Endothelial cell of umbilical vein (primary cell): ENCODE results near the gene TLCD3B. TPM values are rescaled to one million over a fixed set of nuclear protein-coding genes. Genes with fewer than 3 reads are reported as not detected.

ENCODE experiments used
- BruUV-seq: library from RNA; stranded (reverse); fragments of 400-500 nt; replicated peaks from 2 replicates; lab custom pipeline; 2021; lab: Mats Ljungman, UMichigan
- CTCF ChIA-PET: fragments of 300-600, 350-600 bp; sonication (Branson Sonifier 250); formaldehyde crosslinking; loops from one replicate; lab custom pipeline; 2021; ENCODE audit warnings: antibody characterized with exemption, inconsistent platforms; lab: Charles Lee
- POLR2A ChIA-PET: fragments of 300-600, 350-600 bp; sonication (Branson Sonifier 250); formaldehyde crosslinking; loops from one replicate; lab custom pipeline; 2021; ENCODE audit warnings: antibody characterized with exemption, inconsistent platforms; lab: Charles Lee
- DNase-seq: peaks from one replicate; pipeline ENCODE4 v3.0.0-alpha.2; 2011; ENCODE audit warnings: low read depth, low spot score
- FAIRE-seq: peaks from 2 replicates; lab custom pipeline; 2011; peaks lifted over from hg19 to GRCh38; lab: Jason Lieb, UNC
- H2AFZ ChIP-seq: 2 replicates; pipeline ENCODE4 v1.6.0; 2012; ENCODE audit warnings: low read depth, low read length, control low read depth, inconsistent platforms
- H3K27ac ChIP-seq: 2 replicates; pipeline ENCODE4 v1.5.1; 2011; ENCODE audit warnings: low read depth, mild to moderate bottlenecking, control low read depth, low read length, moderate library complexity; ENCODE audit not compliant: insufficient read depth
- H3K27me3 ChIP-seq, 2 experiments: 2 replicates each; pipeline versions ENCODE4 v1.6.0 to v1.6.1; 2011; ENCODE audit warnings: low read length in 2 of 2, mixed read lengths in 1 of 2; ENCODE audit not compliant: control insufficient read depth in 2 of 2, insufficient read depth in 2 of 2
- H3K36me3 ChIP-seq, 2 experiments: 2 replicates in 1 of 2; 3 replicates in 1 of 2; pipeline ENCODE4 v1.5.1; 2011; ENCODE audit warnings: low read length in 2 of 2, mild to moderate bottlenecking in 1 of 2, moderate library complexity in 1 of 2; ENCODE audit not compliant: control insufficient read depth in 2 of 2, insufficient read depth in 2 of 2; ENCODE audit errors: extremely low read depth in 1 of 2
- H3K4me1 ChIP-seq: 3 replicates; pipeline ENCODE4 v1.5.1; 2011; ENCODE audit warnings: mild to moderate bottlenecking, low read length; ENCODE audit not compliant: control insufficient read depth, insufficient read depth; ENCODE audit errors: extremely low read depth
- H3K4me2 ChIP-seq: 2 replicates; pipeline ENCODE4 v1.6.1; 2011; ENCODE audit warnings: low read length, control low read depth, mixed read lengths; ENCODE audit not compliant: insufficient read depth
- H3K4me3 ChIP-seq, 3 experiments: fragments of 200-600 bp in 1 of 3; sonication (generic), shearing (Covaris generic) in 1 of 3; replicated peaks in 1 of 3; 2 replicates each; pipeline ENCODE4 v1.5.1; 2011 to 2016; ENCODE audit warnings: control low read depth in 3 of 3, low read length in 3 of 3, mild to moderate bottlenecking in 2 of 3, inconsistent platforms in 1 of 3, low read depth in 1 of 3, moderate library complexity in 1 of 3; ENCODE audit not compliant: insufficient read depth in 1 of 3
- H3K79me2 ChIP-seq: 2 replicates; pipeline ENCODE4 v1.6.0; 2012; ENCODE audit warnings: low read length, inconsistent platforms; ENCODE audit not compliant: control insufficient read depth, insufficient read depth
- H3K9ac ChIP-seq: replicated peaks from 2 replicates; pipeline ENCODE3; 2011; ENCODE audit warnings: low read length, control low read depth; ENCODE audit not compliant: insufficient read depth; ENCODE audit errors: extremely low read depth
- H3K9me1 ChIP-seq: replicated peaks from 3 replicates; pipeline ENCODE4 v1.6.0; 2011; ENCODE audit warnings: mild to moderate bottlenecking, low read length; ENCODE audit not compliant: control insufficient read depth, insufficient read depth; ENCODE audit errors: extremely low read depth
- H3K9me3 ChIP-seq: replicated peaks from 2 replicates; pipeline ENCODE4 v1.5.1; 2012; ENCODE audit warnings: low read length, inconsistent platforms; ENCODE audit not compliant: control insufficient read depth, insufficient read depth
- H4K20me1 ChIP-seq: replicated peaks from 2 replicates; pipeline ENCODE3; 2011; ENCODE audit warnings: mild to moderate bottlenecking, low read length; ENCODE audit not compliant: control insufficient read depth, insufficient read depth; ENCODE audit errors: extremely low read depth
- EZH2 ChIP-seq: IDR thresholded peaks from 2 replicates; pipeline ENCODE4 v1.6.1; 2012; ENCODE audit warnings: borderline replicate concordance, low read depth, mild to moderate bottlenecking, moderate library complexity, low read length, inconsistent platforms; ENCODE audit not compliant: severe bottlenecking
- FOS ChIP-seq: IDR thresholded peaks from 2 replicates; pipeline ENCODE4 v1.6.1; 2011; ENCODE audit warnings: mild to moderate bottlenecking, low read length, moderate library complexity, borderline replicate concordance; ENCODE audit not compliant: insufficient read depth
- GATA2 ChIP-seq: IDR thresholded peaks from 2 replicates; pipeline ENCODE4 v1.7.0; 2011; ENCODE audit warnings: low read depth, mild to moderate bottlenecking, moderate library complexity, mixed read lengths, low read length; ENCODE audit not compliant: insufficient read length, insufficient read depth
- JUN ChIP-seq: IDR thresholded peaks from 2 replicates; pipeline ENCODE4 v1.6.1; 2011; ENCODE audit warnings: borderline replicate concordance, low read depth; ENCODE audit not compliant: insufficient read length, insufficient read depth
- MYC ChIP-seq: IDR thresholded peaks from one replicate; pipeline ENCODE4 v1.6.1; 2011; ENCODE audit warnings: mild to moderate bottlenecking, low read depth, low read length
- POLR2A ChIP-seq: IDR thresholded peaks from 2 replicates; pipeline ENCODE4 v1.6.1; 2012; ENCODE audit warnings: low read depth, mild to moderate bottlenecking, control low read depth, low read length
- POLR2AphosphoS5 ChIP-seq: IDR thresholded peaks from 2 replicates; pipeline ENCODE4 v1.6.1; 2012; ENCODE audit warnings: low read depth, mild to moderate bottlenecking, control low read depth, low read length, moderate library complexity; ENCODE audit not compliant: insufficient read depth
- dilution Hi-C: fragments of 300-500 bp; cut with MboI; formaldehyde crosslinking; loops from one replicate; pipeline ENCODE4 v1.15.0; 2019; ENCODE audit warnings: low sequenced_read_pairs; ENCODE audit not compliant: extremely low pct_ligation_motif_present
- intact Hi-C: fragments of 100-400 bp; cut with micrococcal nuclease; formaldehyde crosslinking; loops from one replicate; pipeline ENCODE4 v1.10.0; 2022
- polyA plus RNA-seq, 4 experiments: library from polyadenylated mRNA; depleted of rRNA in 3 of 4; stranded (reverse) in 3 of 4; unstranded in 1 of 4; fragments of >200 nt; gene quantifications; 2 replicates each; pipeline versions ENCODE4 v1.2.1 to v1.2.3, GENCODE V29; 2011 to 2012; ENCODE audit warnings: missing spikeins in 1 of 4
- total RNA-seq: library from RNA; stranded (reverse); gene quantifications from 2 replicates; pipeline ENCODE4 v1.2.3, GENCODE V29; 2021
- TF ChIP-seq, protein P1 (sequence below): IDR thresholded peaks from 2 replicates; pipeline ENCODE4 v1.6.1; 2011; ENCODE audit not compliant: insufficient read depth, insufficient read length
- TF ChIP-seq, protein P2 (sequence below), 2 donors: IDR thresholded peaks; 1 replicate in 1 of 2; 2 replicates in 1 of 2; pipeline ENCODE4 v1.5.1; 2011; ENCODE audit warnings: low read length in 2 of 2, mild to moderate bottlenecking in 2 of 2, moderate library complexity in 2 of 2, control low read depth in 1 of 2, inconsistent platforms in 1 of 2, low read depth in 1 of 2; ENCODE audit not compliant: insufficient read depth in 1 of 2; ENCODE audit errors: extremely low read depth in 1 of 2

Gene TLCD3B
- total and polyA plus RNA-seq, 2 donors (not counting 3 experiments of a cell fraction or from before 2014, with no cell fraction given), result 0.37 to 0.86 TPM

DNA sequence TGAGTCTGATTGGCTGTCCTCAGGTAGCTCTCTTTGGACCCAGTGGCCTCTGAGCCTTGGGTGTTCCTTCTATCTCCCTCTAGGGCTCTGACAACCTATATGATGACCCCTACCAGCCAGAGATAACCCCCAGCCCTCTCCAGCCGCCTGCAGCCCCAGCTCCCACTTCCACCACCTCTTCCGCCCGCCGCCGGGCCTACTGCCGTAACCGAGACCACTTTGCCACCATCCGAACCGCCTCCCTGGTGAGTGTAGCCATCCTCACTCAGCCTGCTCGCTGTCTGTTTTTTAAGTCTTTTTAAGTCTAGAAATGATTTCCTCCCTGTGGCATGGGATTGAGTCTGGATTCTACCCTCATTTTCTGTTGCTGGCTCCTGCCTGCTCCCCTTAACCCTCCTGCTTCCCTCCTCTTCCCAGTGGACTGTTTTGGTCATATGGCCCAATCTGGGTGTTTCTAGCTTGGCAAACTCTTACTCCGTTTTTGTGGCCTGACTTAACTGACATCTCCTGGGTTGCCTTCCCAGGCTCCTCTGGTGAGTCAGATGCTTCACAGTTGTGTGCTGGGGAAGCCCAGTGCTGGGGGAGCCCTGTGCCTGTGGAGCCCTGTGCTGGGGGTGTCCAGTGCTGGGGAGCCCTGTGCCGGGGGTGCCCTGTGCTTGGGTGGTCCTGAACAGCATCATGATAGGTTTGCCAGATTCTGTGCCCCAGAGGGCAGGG is 47.5 kb downstream of the TLCD3B start:
- Histone ChIP-seq H3K79me2 (peaks cover 19% of the 10 kb centered on the region), H3K4me2 (no peak overlapping the region), H3K9me1 (no peaks in the 10 kb centered on the region), H3K27me3 (no peaks in the 10 kb centered on the region), H3K4me3 (no peak overlapping the region), H3K9ac (no peak overlapping the region), H3K27ac (no peak overlapping the region), H3K4me1 (peaks cover 10% of the 10 kb centered on the region), H2AFZ (no peak overlapping the region), H3K9me3 (no peaks in the 10 kb centered on the region), H3K36me3 (peaks cover 48 to 90% of the 10 kb centered on the region in 2 experiments), H4K20me1 (no peaks in the 10 kb centered on the region)
- FAIRE-seq (no peak), DNase-seq (no peak)
- intact Hi-C loops (no loop called here), dilution Hi-C loops (no loop called here)
- ChIA-PET POLR2A (interaction anchor here (0.9 kb wide), 1 partner anchor 10 kb away, joined by 3 read pairs; the partner anchor contains the start of gene TAOK2), CTCF (no interaction called here)
- BruUV-seq, result no TSS peak
- no peak for TF ChIP-seq JUN
- TF ChIP-seq, protein P1, sequence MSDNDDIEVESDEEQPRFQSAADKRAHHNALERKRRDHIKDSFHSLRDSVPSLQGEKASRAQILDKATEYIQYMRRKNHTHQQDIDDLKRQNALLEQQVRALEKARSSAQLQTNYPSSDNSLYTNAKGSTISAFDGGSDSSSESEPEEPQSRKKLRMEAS, result no peak
- TF ChIP-seq, protein P2, sequence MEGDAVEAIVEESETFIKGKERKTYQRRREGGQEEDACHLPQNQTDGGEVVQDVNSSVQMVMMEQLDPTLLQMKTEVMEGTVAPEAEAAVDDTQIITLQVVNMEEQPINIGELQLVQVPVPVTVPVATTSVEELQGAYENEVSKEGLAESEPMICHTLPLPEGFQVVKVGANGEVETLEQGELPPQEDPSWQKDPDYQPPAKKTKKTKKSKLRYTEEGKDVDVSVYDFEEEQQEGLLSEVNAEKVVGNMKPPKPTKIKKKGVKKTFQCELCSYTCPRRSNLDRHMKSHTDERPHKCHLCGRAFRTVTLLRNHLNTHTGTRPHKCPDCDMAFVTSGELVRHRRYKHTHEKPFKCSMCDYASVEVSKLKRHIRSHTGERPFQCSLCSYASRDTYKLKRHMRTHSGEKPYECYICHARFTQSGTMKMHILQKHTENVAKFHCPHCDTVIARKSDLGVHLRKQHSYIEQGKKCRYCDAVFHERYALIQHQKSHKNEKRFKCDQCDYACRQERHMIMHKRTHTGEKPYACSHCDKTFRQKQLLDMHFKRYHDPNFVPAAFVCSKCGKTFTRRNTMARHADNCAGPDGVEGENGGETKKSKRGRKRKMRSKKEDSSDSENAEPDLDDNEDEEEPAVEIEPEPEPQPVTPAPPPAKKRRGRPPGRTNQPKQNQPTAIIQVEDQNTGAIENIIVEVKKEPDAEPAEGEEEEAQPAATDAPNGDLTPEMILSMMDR (IDR thresholded peaks at IDR 0.05; ENCODE audit: extremely low read depth in 1 of 2, insufficient read depth in 1 of 2, low read depth in 1 of 2, low read length in 2 of 2), result no peak
- no peak for TF ChIP-seq FOS
- no peak for TF ChIP-seq EZH2
- TF ChIP-seq GATA2, result no peak
- TF ChIP-seq POLR2AphosphoS5, result no peak
- TF ChIP-seq POLR2A, result no peak
- no peak for TF ChIP-seq MYC
